ENCODE measurements around the gene CAMK2D. TPM values are rescaled to one million over a fixed set of nuclear protein-coding genes. Genes with fewer than 3 reads are reported as not detected.

CAMK2D gene
- total RNA-seq, 1 experiment from 2014 or later = 7.1 TPM

DNA sequence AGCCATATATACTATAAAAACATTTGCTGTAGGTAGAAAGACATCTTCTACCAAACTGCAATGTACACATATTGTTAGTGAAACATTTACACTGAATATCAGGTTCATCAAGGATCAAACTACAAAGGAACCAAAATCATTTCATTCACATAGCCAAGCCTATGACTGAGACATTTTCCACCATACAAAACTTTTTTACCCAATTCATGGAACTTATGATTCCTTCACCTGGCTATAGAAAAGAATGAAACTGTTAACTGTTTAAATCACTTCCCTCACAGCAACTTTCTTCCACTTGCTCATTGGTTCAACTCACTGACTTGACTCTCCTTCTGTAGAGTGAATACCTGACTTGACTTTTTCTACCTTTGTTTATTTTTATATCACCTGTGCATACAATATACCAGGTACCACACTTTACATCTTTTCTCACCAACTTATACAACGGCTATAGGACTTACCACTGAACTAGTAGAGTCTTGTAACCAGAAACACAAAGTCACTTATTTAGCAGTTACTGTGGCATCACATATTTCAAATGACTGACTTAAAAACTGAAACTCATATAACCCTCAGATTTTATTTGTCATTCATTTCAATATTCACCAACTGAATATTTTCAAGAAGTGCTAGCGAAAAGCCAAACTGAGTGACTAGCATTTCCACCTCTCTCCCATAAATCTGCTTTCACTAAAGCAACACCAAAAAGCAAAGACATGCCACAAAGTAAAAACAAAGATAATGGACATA lies 30.9 kb downstream of the CAMK2D start:
- Histone ChIP-seq H3K9me2 (ENCODE audit: insufficient read depth) (no peaks in the 10 kb centered on the region), H3K36me3 (ENCODE audit: low read depth) (no peaks in the 10 kb centered on the region), H4K20me1 (ENCODE audit: insufficient read depth) (no peaks in the 10 kb centered on the region), H3K4me2 (no peak overlapping the region), H3K79me2 (ENCODE audit: low read depth) (no peaks in the 10 kb centered on the region), H2AFZ (no peak overlapping the region), H3K9me3 (ENCODE audit: insufficient read depth, low read depth) (no peaks in the 10 kb centered on the region), H3F3A (ENCODE audit: insufficient read depth, low read depth) (no peaks in the 10 kb centered on the region), H3K4me3 (no peak overlapping the region), H3K4me1 (replicated peaks; ENCODE audit: insufficient read depth) (no peaks in the 10 kb centered on the region), H3K27ac (no peak overlapping the region), H3K27me3 (ENCODE audit: insufficient read depth, low read depth) (no peaks in the 10 kb centered on the region)
- no peak for DNase-seq
- ChIA-PET POLR2A (ENCODE audit: unreplicated experiment) (no interaction called here), CTCF (no interaction called here)
- intact Hi-C loops (cut with micrococcal nuclease; ENCODE audit: unreplicated experiment) = no loop called here
- BruUV-seq (replicated peaks) = no TSS peak
- TF ChIP-seq, protein P1, sequence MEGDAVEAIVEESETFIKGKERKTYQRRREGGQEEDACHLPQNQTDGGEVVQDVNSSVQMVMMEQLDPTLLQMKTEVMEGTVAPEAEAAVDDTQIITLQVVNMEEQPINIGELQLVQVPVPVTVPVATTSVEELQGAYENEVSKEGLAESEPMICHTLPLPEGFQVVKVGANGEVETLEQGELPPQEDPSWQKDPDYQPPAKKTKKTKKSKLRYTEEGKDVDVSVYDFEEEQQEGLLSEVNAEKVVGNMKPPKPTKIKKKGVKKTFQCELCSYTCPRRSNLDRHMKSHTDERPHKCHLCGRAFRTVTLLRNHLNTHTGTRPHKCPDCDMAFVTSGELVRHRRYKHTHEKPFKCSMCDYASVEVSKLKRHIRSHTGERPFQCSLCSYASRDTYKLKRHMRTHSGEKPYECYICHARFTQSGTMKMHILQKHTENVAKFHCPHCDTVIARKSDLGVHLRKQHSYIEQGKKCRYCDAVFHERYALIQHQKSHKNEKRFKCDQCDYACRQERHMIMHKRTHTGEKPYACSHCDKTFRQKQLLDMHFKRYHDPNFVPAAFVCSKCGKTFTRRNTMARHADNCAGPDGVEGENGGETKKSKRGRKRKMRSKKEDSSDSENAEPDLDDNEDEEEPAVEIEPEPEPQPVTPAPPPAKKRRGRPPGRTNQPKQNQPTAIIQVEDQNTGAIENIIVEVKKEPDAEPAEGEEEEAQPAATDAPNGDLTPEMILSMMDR (conservative IDR thresholded peaks at IDR 0.05) = no peak
- no peak for TF ChIP-seq EZH2 (IDR thresholded peaks at IDR 0.05; ENCODE audit: low read depth)

DNA sequence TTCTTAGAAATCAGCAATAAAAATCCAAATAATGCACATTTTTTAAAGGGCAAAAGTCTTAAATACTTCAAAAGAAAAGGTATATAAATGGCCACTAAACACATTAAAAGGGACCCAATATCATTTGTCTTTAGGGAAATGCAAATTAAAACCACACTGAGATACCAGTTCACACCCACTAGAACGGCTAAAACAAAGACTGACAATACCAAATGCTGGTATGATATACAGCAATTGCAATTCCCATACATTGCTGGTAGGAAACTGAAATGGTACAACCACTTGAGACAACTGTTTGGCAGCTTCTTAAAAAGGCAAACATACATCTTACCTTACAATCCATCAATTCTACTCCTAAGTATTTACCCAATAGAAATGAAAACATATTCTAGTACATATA lies 33.7 kb downstream of the CAMK2D start:
- H3K79me2 ChIP-seq (ENCODE audit: low read depth) = no peaks in the 10 kb centered on the region
- H3K27ac ChIP-seq = no peak overlapping the region
- TF ChIP-seq, protein P1 (conservative IDR thresholded peaks at IDR 0.05) = no peak
- no peak for TF ChIP-seq EZH2 (IDR thresholded peaks at IDR 0.05; ENCODE audit: low read depth)
- no peaks in the 10 kb centered on the region for H3K27me3 ChIP-seq (ENCODE audit: insufficient read depth, low read depth)
- H3K4me3 ChIP-seq = no peak overlapping the region
- no peaks in the 10 kb centered on the region for H3K36me3 ChIP-seq (ENCODE audit: low read depth)
- CTCF ChIA-PET = no interaction called here
- H4K20me1 ChIP-seq (ENCODE audit: insufficient read depth) = no peaks in the 10 kb centered on the region
- no peak overlapping the region for H2AFZ ChIP-seq
- no peaks in the 10 kb centered on the region for H3F3A ChIP-seq (ENCODE audit: insufficient read depth, low read depth)
- no peak overlapping the region for H3K4me2 ChIP-seq
- DNase-seq = no peak
- intact Hi-C loops (cut with micrococcal nuclease; ENCODE audit: unreplicated experiment) = no loop called here
- BruUV-seq (replicated peaks) = no TSS peak
- H3K9me3 ChIP-seq (ENCODE audit: insufficient read depth, low read depth) = no peaks in the 10 kb centered on the region
- POLR2A ChIA-PET (ENCODE audit: unreplicated experiment) = no interaction called here
- no peaks in the 10 kb centered on the region for H3K9me2 ChIP-seq (ENCODE audit: insufficient read depth)
- H3K4me1 ChIP-seq (replicated peaks; ENCODE audit: insufficient read depth) = no peaks in the 10 kb centered on the region

DNA sequence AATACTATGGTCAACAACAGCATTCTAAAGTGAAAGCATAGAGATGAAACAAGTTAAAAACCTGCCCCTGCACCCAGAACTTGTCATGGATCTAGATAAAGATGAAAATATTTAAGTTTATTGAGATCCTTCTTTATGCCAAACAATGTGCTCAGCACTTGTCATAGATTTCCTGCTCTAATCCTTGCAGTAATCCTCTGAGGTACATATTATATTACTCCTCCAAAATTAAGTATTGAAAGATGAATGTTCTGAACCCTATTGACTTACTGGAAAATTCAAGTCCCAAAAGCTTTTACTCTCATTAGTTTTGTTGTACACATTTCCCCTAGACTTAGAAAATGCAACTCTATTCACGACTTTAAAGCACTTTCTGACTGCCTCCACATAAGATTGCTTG lies 35.6 kb downstream of the CAMK2D start:
- Histone ChIP-seq H4K20me1 (ENCODE audit: insufficient read depth) (no peaks in the 10 kb centered on the region), H3K27me3 (ENCODE audit: insufficient read depth, low read depth) (no peaks in the 10 kb centered on the region), H3F3A (ENCODE audit: insufficient read depth, low read depth) (no peaks in the 10 kb centered on the region), H3K9me3 (ENCODE audit: insufficient read depth, low read depth) (no peaks in the 10 kb centered on the region), H3K4me2 (no peak overlapping the region), H3K4me3 (no peak overlapping the region), H3K79me2 (ENCODE audit: low read depth) (no peaks in the 10 kb centered on the region), H3K4me1 (replicated peaks; ENCODE audit: insufficient read depth) (no peaks in the 10 kb centered on the region), H2AFZ (no peak overlapping the region), H3K36me3 (ENCODE audit: low read depth) (no peaks in the 10 kb centered on the region), H3K27ac (no peak overlapping the region), H3K9me2 (ENCODE audit: insufficient read depth) (no peaks in the 10 kb centered on the region)
- POLR2A ChIA-PET (ENCODE audit: unreplicated experiment) = no interaction called here
- no TSS peak for BruUV-seq (replicated peaks)
- no peak for TF ChIP-seq EZH2 (IDR thresholded peaks at IDR 0.05; ENCODE audit: low read depth)
- TF ChIP-seq, protein P1 (conservative IDR thresholded peaks at IDR 0.05) = no peak
- intact Hi-C loops (cut with micrococcal nuclease; ENCODE audit: unreplicated experiment) = no loop called here
- CTCF ChIA-PET = no interaction called here
- DNase-seq = no peak

Data from PC-9 (cell line).